Caco-2 (cell line): Measurements from ENCODE around the gene PRDM8. TPM values are rescaled to one million over a fixed set of nuclear protein-coding genes. Genes with fewer than 3 reads are reported as not detected.

Experiments
- Bru-seq: library from RNA; stranded (reverse); fragments of 400-500 nt; gene quantifications from one replicate; lab custom pipeline; 2021; lab: Mats Ljungman, UMichigan
- BruChase-seq, 2 experiments: library from RNA; stranded (reverse); fragments of 400-500 nt; gene quantifications; one replicate each; lab custom pipeline; 2021; lab: Mats Ljungman, UMichigan
- BruUV-seq: library from RNA; stranded (reverse); fragments of 400-500 nt; replicated peaks from 2 replicates; lab custom pipeline; 2021; lab: Mats Ljungman, UMichigan
- CTCF ChIA-PET: fragments of 300-600 bp; sonication (Branson Sonifier 250); formaldehyde crosslinking; loops from one replicate; lab custom pipeline; 2022; ENCODE audit warnings: antibody characterized with exemption; lab: Charles Lee
- POLR2A ChIA-PET: fragments of 300-600 bp; sonication (Branson Sonifier 250); formaldehyde crosslinking; loops from one replicate; lab custom pipeline; 2022; ENCODE audit warnings: antibody characterized with exemption; lab: Charles Lee
- DNase-seq, 2 experiments: peaks; one replicate each; pipeline versions ENCODE4 v3.0.0 to v3.0.0-alpha.2; 2020 to 2022
- H3K27me3 ChIP-seq: replicated peaks from 2 replicates; pipeline ENCODE4 v1.6.0; 2011; ENCODE audit warnings: low read length; ENCODE audit not compliant: control insufficient read depth, insufficient read depth
- H3K36me3 ChIP-seq: 2 replicates; pipeline ENCODE4 v1.5.1; 2011; ENCODE audit warnings: low read length; ENCODE audit not compliant: control insufficient read depth, insufficient read depth
- H3K4me1 ChIP-seq: fragments of 250-450 bp; sonication (Bioruptor Pico); 2 replicates; pipeline ENCODE4 v1.5.1; 2020; ENCODE audit warnings: mild to moderate bottlenecking
- H3K4me3 ChIP-seq: 2 replicates; pipeline ENCODE4 v1.5.1; 2011; ENCODE audit warnings: low read depth, mild to moderate bottlenecking, control low read depth, low read length
- H3K9me3 ChIP-seq: fragments of 250-450 bp; sonication (Bioruptor Pico); 2 replicates; pipeline ENCODE4 v1.5.1; 2020; ENCODE audit warnings: mild to moderate bottlenecking, moderate library complexity
- H3K27ac Mint-ChIP-seq: one replicate; pipeline ENCODE4 v1.8.0; 2022; ENCODE audit warnings: mixed read lengths; ENCODE audit not compliant: unreplicated experiment
- H3K27me3 Mint-ChIP-seq: one replicate; pipeline ENCODE4 v1.8.0; 2022; ENCODE audit warnings: mixed read lengths; ENCODE audit not compliant: insufficient read depth, unreplicated experiment
- H3K36me3 Mint-ChIP-seq: one replicate; pipeline ENCODE4 v1.8.0; 2022; ENCODE audit warnings: mild to moderate bottlenecking, mixed read lengths; ENCODE audit not compliant: insufficient read depth, unreplicated experiment
- H3K4me1 Mint-ChIP-seq: one replicate; pipeline ENCODE4 v1.8.0; 2022; ENCODE audit warnings: low read depth, mixed read lengths; ENCODE audit not compliant: unreplicated experiment
- H3K4me3 Mint-ChIP-seq: one replicate; pipeline ENCODE4 v1.8.0; 2022; ENCODE audit warnings: mild to moderate bottlenecking, moderate library complexity, mixed read lengths; ENCODE audit not compliant: unreplicated experiment
- H3K9me3 Mint-ChIP-seq: one replicate; pipeline ENCODE4 v1.8.0; 2022; ENCODE audit warnings: mixed read lengths; ENCODE audit not compliant: unreplicated experiment
- CTCF ChIP-seq, 2 experiments: fragments of 200-600 bp in 1 of 2; IDR thresholded peaks; 1 replicate in 1 of 2; 2 replicates in 1 of 2; pipeline versions ENCODE4 v1.5.1 to v1.8.0; 2011 to 2022; ENCODE audit warnings: antibody characterized with exemption in 1 of 2, control low read depth in 1 of 2, inconsistent platforms in 1 of 2, low read depth in 1 of 2, low read length in 1 of 2, mild to moderate bottlenecking in 1 of 2, moderate library complexity in 1 of 2; ENCODE audit not compliant: insufficient read depth in 1 of 2, severe bottlenecking in 1 of 2, unreplicated experiment in 1 of 2
- intact Hi-C: fragments of 100-400 bp; cut with micrococcal nuclease; formaldehyde crosslinking; loops from one replicate; pipeline ENCODE4 v1.10.0; 2022; ENCODE audit not compliant: unreplicated experiment
- long read RNA-seq: library from polyadenylated mRNA; stranded (forward); transcript quantifications from one replicate; pipeline ENCODE4 v2.0.0, GENCODE V29; 2022
- total RNA-seq: library from RNA; stranded (reverse); gene quantifications from 2 replicates; pipeline ENCODE4 v1.2.3, GENCODE V29; 2022

The PRDM8 gene
- total RNA-seq, result not detected in 2 replicates
- percentile 4 among the genes with signal in this experiment for Bru-seq, nascent RNA
- BruChase-seq, experiment 1, labeled RNA remaining after a 2-hour chase, result not detected
- not detected for BruChase-seq, experiment 2, labeled RNA remaining after a 6-hour chase
- long read RNA-seq, result 0 reads

GRCh38 chr4:80196922-80197573, at the start of gene PRDM8:
TSS of gene PRDM8 (plus strand) at chr4:80197503. CDS start at chr4:80200081, 2,578 bp downstream.
- no peaks in the 10 kb centered on the region for H3K36me3 Mint-ChIP-seq
- H3K4me3 Mint-ChIP-seq, result no peak within 1 kb of the TSS
- DNase-seq, result no peak
- no peaks in the 10 kb centered on the region for H3K36me3 ChIP-seq
- ChIA-PET POLR2A (no interaction called here), CTCF (no interaction called here)
- peaks cover 36% of the 10 kb centered on the region for H3K27me3 Mint-ChIP-seq
- H3K9me3 ChIP-seq, result no peaks in the 10 kb centered on the region
- H3K27me3 ChIP-seq, result no peaks in the 10 kb centered on the region; the same call in 1 of the 2 replicates
- no peaks in the 10 kb centered on the region for H3K4me1 ChIP-seq
- BruUV-seq, result no TSS peak
- H3K9me3 Mint-ChIP-seq, result no peaks in the 10 kb centered on the region
- no peak for TF ChIP-seq CTCF (IDR thresholded peaks at IDR 0.05; ENCODE audit: insufficient read depth in 1 of 2, low read depth in 1 of 2, low read length in 1 of 2, severe bottlenecking in 1 of 2, unreplicated experiment in 1 of 2)
- peaks cover 8% of the 10 kb centered on the region for H3K4me1 Mint-ChIP-seq
- no peak within 1 kb of the TSS for H3K27ac Mint-ChIP-seq
- H3K4me3 ChIP-seq, result no peak within 1 kb of the TSS
- intact Hi-C loops, result no loop called here

DNA sequence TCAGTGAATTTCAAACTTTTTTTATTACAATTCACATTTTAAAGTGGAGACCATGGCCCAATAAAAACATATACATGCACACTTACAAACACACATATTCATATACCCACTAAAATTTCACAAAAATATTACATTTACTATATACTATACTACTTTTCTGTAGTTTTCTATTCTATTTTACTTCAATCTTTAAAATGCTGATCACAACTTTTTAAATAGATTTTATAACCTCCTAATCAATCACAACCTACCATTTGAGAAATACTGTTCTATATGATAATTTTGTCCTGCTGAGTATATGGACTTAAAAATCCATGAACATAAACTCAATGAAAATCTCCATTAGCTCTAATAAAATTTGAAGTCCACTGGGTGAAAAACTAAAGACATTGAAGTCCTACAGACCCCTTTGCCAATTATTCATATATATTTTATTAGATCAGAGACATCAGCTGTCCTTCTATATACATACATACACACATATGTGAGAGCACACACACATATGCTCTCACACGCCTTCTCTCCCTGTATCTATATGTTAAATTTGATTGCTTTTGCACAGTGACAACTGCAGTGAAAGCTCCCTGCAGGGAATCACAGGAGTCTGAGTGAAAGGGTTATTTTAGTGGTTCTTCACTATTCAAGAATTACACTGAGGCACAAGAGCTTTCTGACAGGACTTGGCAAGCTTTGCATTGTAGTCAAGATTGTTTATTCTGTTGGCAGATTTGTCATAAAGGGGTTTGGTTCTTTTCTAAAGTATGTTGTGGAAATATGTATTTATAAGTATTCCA, 46.7 kb upstream of the PRDM8 start:
- no peak for DNase-seq
- POLR2A ChIA-PET, result no interaction called here
- TF ChIP-seq CTCF (IDR thresholded peaks at IDR 0.05; ENCODE audit: insufficient read depth in 1 of 2, low read depth in 1 of 2, low read length in 1 of 2, severe bottlenecking in 1 of 2, unreplicated experiment in 1 of 2), result no peak
- intact Hi-C loops, result no loop called here
- H3K27ac Mint-ChIP-seq, result no peak overlapping the region
- Histone ChIP-seq H3K4me3 (no peak overlapping the region), H3K9me3 (no peaks in the 10 kb centered on the region), H3K27me3 (no peaks in the 10 kb centered on the region), H3K4me1 (no peaks in the 10 kb centered on the region), H3K36me3 (no peaks in the 10 kb centered on the region)
- no peaks in the 10 kb centered on the region for H3K36me3 Mint-ChIP-seq
- no peaks in the 10 kb centered on the region for H3K9me3 Mint-ChIP-seq
- CTCF ChIA-PET, result no interaction called here
- no peaks in the 10 kb centered on the region for H3K4me1 Mint-ChIP-seq
- no peak overlapping the region for H3K4me3 Mint-ChIP-seq
- BruUV-seq, result no TSS peak
- peaks cover 2% of the 10 kb centered on the region for H3K27me3 Mint-ChIP-seq

- POLR2A ChIA-PET, result interaction anchor here (0.5 kb wide), 1 partner anchor 50 kb away, joined by 4 read pairs; no protein-coding TSS in a partner anchor
- DNase-seq, result no peak
- Mint-ChIP-seq H3K27me3 (peaks cover 2% of the 10 kb centered on the region), H3K4me3 (no peak overlapping the region), H3K27ac (no peak overlapping the region), H3K4me1 (no peaks in the 10 kb centered on the region), H3K36me3 (no peaks in the 10 kb centered on the region), H3K9me3 (no peaks in the 10 kb centered on the region)
- CTCF ChIA-PET, result no interaction called here
- H3K27me3 ChIP-seq, result no peaks in the 10 kb centered on the region
- H3K36me3 ChIP-seq, result no peaks in the 10 kb centered on the region
- intact Hi-C loops, result no loop called here
- no TSS peak for BruUV-seq
- H3K9me3 ChIP-seq, result no peaks in the 10 kb centered on the region
- H3K4me3 ChIP-seq, result no peak overlapping the region
- H3K4me1 ChIP-seq, result no peaks in the 10 kb centered on the region
- TF ChIP-seq CTCF (IDR thresholded peaks at IDR 0.05; ENCODE audit: insufficient read depth in 1 of 2, low read depth in 1 of 2, low read length in 1 of 2, severe bottlenecking in 1 of 2, unreplicated experiment in 1 of 2), result no peak
Observed at GRCh38 chr4:80151981-80152380, 45.3 kb upstream of the PRDM8 start.
